Smooth muscle cell (in vitro differentiated cells): ENCODE data around the gene FAM83C. TPM values are rescaled to one million over a fixed set of nuclear protein-coding genes. Genes with fewer than 3 reads are reported as not detected.
A peak's percentile ranks its signal among the peaks of the same experiment; 100 is the strongest.

Experiments
- DNase-seq: peaks from one replicate; lab custom pipeline; 2025; ENCODE audit not compliant: unreplicated experiment; lab: John Stamatoyannopoulos, UW
- H2AFZ ChIP-seq: fragments of 200-600 bp; sonication (generic); 2 replicates; pipeline ENCODE4 v1.6.0; 2016; ENCODE audit warnings: antibody characterized with exemption, low read depth, mild to moderate bottlenecking
- H3F3A ChIP-seq: fragments of 200-600 bp; sonication (generic); 2 replicates; pipeline ENCODE4 v1.6.0; 2017; ENCODE audit warnings: antibody characterized with exemption, low read depth
- H3K27ac ChIP-seq: fragments of 200-600 bp; sonication (generic); 2 replicates; pipeline ENCODE4 v1.5.1; 2016; ENCODE audit warnings: low read depth, mild to moderate bottlenecking
- H3K27me3 ChIP-seq: fragments of 200-600 bp; sonication (generic); 2 replicates; pipeline ENCODE4 v1.6.1; 2016; ENCODE audit warnings: low read depth, mild to moderate bottlenecking
- H3K36me3 ChIP-seq: fragments of 200-600 bp; sonication (generic); 2 replicates; pipeline ENCODE4 v1.5.1; 2016; ENCODE audit warnings: low read depth
- H3K4me1 ChIP-seq: fragments of 200-600 bp; sonication (generic); 2 replicates; pipeline ENCODE4 v1.5.1; 2016; ENCODE audit warnings: low read depth
- H3K4me2 ChIP-seq: fragments of 200-600 bp; sonication (generic); 2 replicates; pipeline ENCODE4 v1.6.0; 2016; ENCODE audit warnings: mild to moderate bottlenecking
- H3K4me3 ChIP-seq: fragments of 200-600 bp; sonication (generic); 2 replicates; pipeline ENCODE4 v1.5.1; 2016; ENCODE audit warnings: mild to moderate bottlenecking
- H3K79me2 ChIP-seq: fragments of 200-600 bp; sonication (generic); 2 replicates; pipeline ENCODE4 v1.6.0; 2016; ENCODE audit warnings: low read depth, mild to moderate bottlenecking
- H3K9ac ChIP-seq: fragments of 200-600 bp; sonication (generic); 2 replicates; pipeline ENCODE4 v1.6.0; 2016; ENCODE audit warnings: low read depth
- H3K9me3 ChIP-seq: fragments of 200-600 bp; sonication (generic); replicated peaks from 2 replicates; pipeline ENCODE4 v1.5.1; 2016; ENCODE audit warnings: low read depth
- H4K20me1 ChIP-seq: fragments of 200-600 bp; sonication (generic); 2 replicates; pipeline ENCODE4 v1.6.0; 2016; ENCODE audit warnings: low read depth
- WGBS: methylation state at CpG from one replicate; pipeline ENCODE4 v1.1.7; 2016; ENCODE audit warnings: low lambda C conversion rate; 5-methylcytosine and 5-hydroxymethylcytosine counted together
- polyA plus RNA-seq: library from polyadenylated mRNA; unstranded; fragments of >200 nt; fragmentation: Nextera tagmentation; extraction: Ambion mirVana; gene quantifications from 2 replicates; pipeline ENCODE4 v1.2.1, GENCODE V29; 2016
- total RNA-seq: library from RNA; depleted of rRNA; stranded (reverse); fragments of >200 nt; gene quantifications from 2 replicates; pipeline ENCODE4 v1.2.3, GENCODE V29; 2014
- TF ChIP-seq, protein P1 (sequence below): fragments of 200-600 bp; sonication (generic); IDR thresholded peaks from 2 replicates; pipeline ENCODE4 v1.5.1; 2017; ENCODE audit warnings: borderline replicate concordance, mild to moderate bottlenecking, antibody characterized with exemption; ENCODE audit not compliant: insufficient read depth, poor library complexity, severe bottlenecking

Gene FAM83C
- total and polyA plus RNA-seq, 2 experiments from 2014 or later, result 0.49 TPM; not detected in 1

DNA sequence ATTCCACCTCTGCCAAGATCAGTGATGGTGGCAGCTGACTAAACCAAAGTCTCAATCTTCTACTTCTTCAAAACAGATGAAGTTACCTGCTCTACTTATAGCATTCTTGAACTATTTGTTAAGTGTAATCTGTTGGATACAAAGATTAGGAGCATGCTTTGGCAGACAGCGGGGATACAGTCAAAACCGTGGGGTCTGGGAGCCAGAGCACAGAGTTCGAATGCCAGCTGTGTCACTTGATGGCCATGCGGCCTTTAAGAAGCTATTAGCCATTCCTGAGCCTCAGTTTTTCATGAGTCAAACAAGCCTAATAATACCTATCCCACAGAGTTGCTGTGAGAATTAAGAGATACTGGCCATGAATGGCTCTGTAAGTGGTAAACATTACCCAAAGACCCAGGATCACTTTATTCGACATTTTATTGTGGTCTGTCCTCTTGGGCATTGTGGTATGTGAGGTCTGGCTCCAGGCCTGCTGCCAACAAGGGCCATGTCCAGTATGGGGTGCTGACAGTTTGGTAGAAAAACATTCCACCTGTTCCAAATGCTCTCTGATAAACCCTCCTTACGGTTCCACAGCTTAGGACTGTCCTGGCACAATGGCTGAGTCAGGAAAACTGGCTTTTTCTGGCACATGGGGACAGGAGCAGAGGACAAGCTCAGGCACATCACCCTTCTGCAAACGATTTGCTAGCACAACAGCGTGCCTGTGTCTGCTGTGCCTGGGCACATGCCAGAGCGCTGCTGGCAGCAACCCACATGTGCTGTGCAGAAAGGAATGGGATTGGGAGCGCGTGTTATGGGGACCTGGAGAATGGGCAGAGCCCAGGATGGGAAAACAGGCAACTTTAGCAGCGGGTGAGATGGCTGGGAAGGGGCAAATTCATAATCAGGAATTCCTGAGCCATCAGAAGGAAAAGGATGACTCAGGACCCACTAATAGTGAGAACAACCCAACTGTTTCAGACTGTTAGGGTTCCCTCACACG lies 15.7 kb upstream of the FAM83C start:
- H2AFZ ChIP-seq, result no peak overlapping the region
- TF ChIP-seq, protein P1, sequence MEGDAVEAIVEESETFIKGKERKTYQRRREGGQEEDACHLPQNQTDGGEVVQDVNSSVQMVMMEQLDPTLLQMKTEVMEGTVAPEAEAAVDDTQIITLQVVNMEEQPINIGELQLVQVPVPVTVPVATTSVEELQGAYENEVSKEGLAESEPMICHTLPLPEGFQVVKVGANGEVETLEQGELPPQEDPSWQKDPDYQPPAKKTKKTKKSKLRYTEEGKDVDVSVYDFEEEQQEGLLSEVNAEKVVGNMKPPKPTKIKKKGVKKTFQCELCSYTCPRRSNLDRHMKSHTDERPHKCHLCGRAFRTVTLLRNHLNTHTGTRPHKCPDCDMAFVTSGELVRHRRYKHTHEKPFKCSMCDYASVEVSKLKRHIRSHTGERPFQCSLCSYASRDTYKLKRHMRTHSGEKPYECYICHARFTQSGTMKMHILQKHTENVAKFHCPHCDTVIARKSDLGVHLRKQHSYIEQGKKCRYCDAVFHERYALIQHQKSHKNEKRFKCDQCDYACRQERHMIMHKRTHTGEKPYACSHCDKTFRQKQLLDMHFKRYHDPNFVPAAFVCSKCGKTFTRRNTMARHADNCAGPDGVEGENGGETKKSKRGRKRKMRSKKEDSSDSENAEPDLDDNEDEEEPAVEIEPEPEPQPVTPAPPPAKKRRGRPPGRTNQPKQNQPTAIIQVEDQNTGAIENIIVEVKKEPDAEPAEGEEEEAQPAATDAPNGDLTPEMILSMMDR, result no peak

DNA sequence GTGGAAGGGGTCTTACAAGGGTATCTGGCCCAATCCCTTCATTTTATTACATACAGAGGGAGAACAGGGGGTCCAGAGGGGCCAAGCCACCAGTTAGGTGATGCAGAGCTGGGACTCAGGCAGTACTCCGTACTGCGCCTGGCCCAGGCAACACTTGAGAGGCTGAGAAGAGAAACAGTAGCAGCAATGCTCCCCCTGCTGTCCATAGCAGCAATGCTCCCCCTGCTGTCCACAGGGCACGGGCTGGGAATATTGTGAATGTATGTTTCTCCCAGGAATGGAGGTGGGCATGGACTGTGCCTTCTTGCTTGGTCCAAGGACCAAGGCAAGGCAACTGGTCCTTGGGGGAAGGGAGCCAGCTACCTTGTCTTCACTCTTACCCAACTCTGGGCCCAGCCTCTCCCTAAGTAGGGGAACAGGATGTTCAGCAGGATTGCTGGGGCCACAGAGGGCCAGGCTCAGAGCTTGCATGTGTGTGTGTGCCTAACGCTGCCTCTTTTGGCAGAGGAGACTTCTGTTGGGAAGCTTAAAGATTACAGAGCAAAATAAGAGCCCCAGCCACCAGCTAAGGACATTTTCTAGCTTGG lies 14.8 kb upstream of the FAM83C start:
- peak; percentile 15 for DNase-seq
- no peak overlapping the region for H3K4me3 ChIP-seq
- H3F3A ChIP-seq, result peaks cover 23% of the 10 kb centered on the region
- no peak overlapping the region for H2AFZ ChIP-seq
- no peaks in the 10 kb centered on the region for H3K27me3 ChIP-seq
- H3K27ac ChIP-seq, result peak overlapping the region; percentile 99
- no peaks in the 10 kb centered on the region for H3K9me3 ChIP-seq
- peak overlapping the region; percentile 64 for H3K4me2 ChIP-seq
- H4K20me1 ChIP-seq, result no peaks in the 10 kb centered on the region
- no peaks in the 10 kb centered on the region for H3K36me3 ChIP-seq
- H3K79me2 ChIP-seq, result no peaks in the 10 kb centered on the region
- peak overlapping the region; percentile 72 for H3K9ac ChIP-seq
- WGBS, result 46% methylated on average over 4 of the region's 4 CpGs
- peaks cover 19% of the 10 kb centered on the region for H3K4me1 ChIP-seq
- TF ChIP-seq, protein P1, result peak; percentile 57

More for the DNA sequence above, 15.7 kb upstream of the FAM83C start:
- no peak overlapping the region for H3K9ac ChIP-seq
- peaks cover 23% of the 10 kb centered on the region for H3F3A ChIP-seq
- no peak for DNase-seq
- peaks cover 23% of the 10 kb centered on the region for H3K4me1 ChIP-seq
- no peak overlapping the region for H3K4me3 ChIP-seq
- H3K27me3 ChIP-seq, result no peaks in the 10 kb centered on the region
- H4K20me1 ChIP-seq, result no peaks in the 10 kb centered on the region
- no peaks in the 10 kb centered on the region for H3K36me3 ChIP-seq
- no peaks in the 10 kb centered on the region for H3K79me2 ChIP-seq
- H3K9me3 ChIP-seq, result no peaks in the 10 kb centered on the region
- 79% methylated on average over 13 of the region's 13 CpGs for WGBS
- H3K4me2 ChIP-seq, result peak overlapping the region; percentile 21
- peak overlapping the region; percentile 99 for H3K27ac ChIP-seq

DNA sequence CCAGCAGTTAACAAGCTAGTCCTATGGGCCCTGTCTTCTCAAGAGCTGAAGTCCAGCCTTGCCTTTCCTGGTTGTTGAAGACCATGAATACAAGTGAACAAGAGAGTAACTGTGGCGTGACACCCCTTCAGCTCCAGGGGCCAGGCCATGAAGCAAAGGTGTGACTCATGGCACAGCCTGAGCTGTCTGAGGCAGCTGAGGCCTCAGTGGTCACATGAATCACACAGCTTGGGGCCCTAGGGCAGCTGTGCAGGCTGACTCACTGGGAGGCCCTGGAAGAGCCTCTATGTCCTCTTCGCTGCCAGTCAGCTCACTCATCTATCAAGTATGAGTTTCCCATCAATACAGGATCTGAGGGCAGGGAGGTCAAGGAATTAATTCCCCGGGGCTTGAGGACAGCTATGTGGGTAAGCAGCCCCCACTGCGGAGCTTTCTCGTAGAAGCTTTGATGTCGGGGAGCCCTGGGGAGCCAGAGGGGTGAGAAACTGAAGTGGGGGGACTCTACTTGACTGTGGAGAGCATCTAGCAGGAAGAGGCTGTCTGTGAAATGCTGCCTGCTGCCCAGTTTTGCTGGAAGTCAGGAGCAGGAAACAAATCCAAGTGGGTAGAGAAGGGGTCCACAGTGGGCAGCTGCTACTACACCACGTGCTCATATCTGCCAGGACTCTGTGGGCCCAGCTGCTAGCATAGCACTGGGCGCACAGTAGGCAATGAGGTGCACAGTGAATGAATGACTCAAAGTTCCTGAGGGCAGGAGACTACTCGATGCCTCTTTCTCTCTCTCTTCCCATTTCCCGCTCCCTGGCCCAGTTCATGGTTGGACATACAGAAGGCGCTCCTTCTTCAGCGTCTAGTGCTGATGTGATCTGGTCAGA lies 13.7 kb upstream of the FAM83C start:
- H2AFZ ChIP-seq, result no peak overlapping the region
- DNase-seq, result peak; percentile 66
- no peaks in the 10 kb centered on the region for H3K36me3 ChIP-seq
- no peak overlapping the region for H3K4me3 ChIP-seq
- H3K4me1 ChIP-seq, result peaks cover 14% of the 10 kb centered on the region
- no peaks in the 10 kb centered on the region for H3K9me3 ChIP-seq
- peaks cover 23% of the 10 kb centered on the region for H3F3A ChIP-seq
- H3K4me2 ChIP-seq, result peak overlapping the region; percentile 75
- peak overlapping the region; percentile 90 for H3K9ac ChIP-seq
- no peaks in the 10 kb centered on the region for H3K27me3 ChIP-seq
- 42% methylated on average over 12 of the region's 12 CpGs for WGBS
- TF ChIP-seq, protein P1, result no peak
- H3K27ac ChIP-seq, result peak overlapping the region; percentile 99
- H3K79me2 ChIP-seq, result no peaks in the 10 kb centered on the region
- H4K20me1 ChIP-seq, result no peaks in the 10 kb centered on the region
